ENCODE measurements around the gene ITIH4.

- TF ChIP-seq CTCF (IDR thresholded peaks at IDR 0.05) (no peak), POLR2A (IDR thresholded peaks at IDR 0.05) (no peak), POLR2AphosphoS5 (IDR thresholded peaks at IDR 0.05) (no peak), EP300 (IDR thresholded peaks at IDR 0.05) (no peak)
Observed at GRCh38 chr3:52841981-52842340, 11.5 kb upstream of the ITIH4 start.

Measured in upper lobe of left lung (tissue), 4 donors.